Stimulated activated CD4-positive, alpha-beta T cell treated with anti-CD3 and anti-CD28 coated beads, Interleukin-1b, Interleukin-23, amount 100 ng/mL, for 24 hours (primary cell): ENCODE results near the gene ZBTB17.
A peak's percentile ranks its signal among the peaks of the same experiment; 100 is the strongest.
"Not testable (repeated sequence)": the region's sequence is repeated elsewhere in the genome, so short reads cannot be mapped to it uniquely, and the experiment has no call there.

Experiments used
- DNase-seq, 4 experiments: peaks; one replicate each; pipeline ENCODE4 v3.0.0-alpha.2; 2020; ENCODE audit warnings: low read depth in 4 of 4, low spot score in 1 of 4

Gene ZBTB17

GRCh38 chr1:15991427-15992186, 15.7 kb upstream of the ZBTB17 start:
- DNase-seq: no peak

- DNase-seq: no peak
Observed at GRCh38 chr1:15989776-15990175, 13.9 kb upstream of the ZBTB17 start.

- no peak for DNase-seq
Observed at GRCh38 chr1:15988856-15989736, 13.2 kb upstream of the ZBTB17 start.

GRCh38 chr1:15985611-15986297, 9.9 kb upstream of the ZBTB17 start:
- DNase-seq: no peak

GRCh38 chr1:15983275-15983674, 7.4 kb upstream of the ZBTB17 start:
- no peak for DNase-seq

GRCh38 chr1:15981679-15982078, 5.8 kb upstream of the ZBTB17 start:
- DNase-seq: no peak

GRCh38 chr1:15977947-15978346, 2.0 kb upstream of the ZBTB17 start:
- not testable (repeated sequence) for DNase-seq

GRCh38 chr1:15975358-15975804, 520 bp downstream of the ZBTB17 start:
- peak in 2 of 4 experiments; percentile 60 to 65 for DNase-seq

- no peak for DNase-seq
Observed at GRCh38 chr1:15974855-15975254, 1.0 kb downstream of the ZBTB17 start.

GRCh38 chr1:15973772-15974171, 2.1 kb downstream of the ZBTB17 start:
- DNase-seq: no peak

GRCh38 chr1:15972409-15972808, 3.5 kb downstream of the ZBTB17 start:
- DNase-seq: no peak

- no peak for DNase-seq
Observed at GRCh38 chr1:15970911-15971310, 5.0 kb downstream of the ZBTB17 start.

GRCh38 chr1:15969321-15969880, 6.5 kb downstream of the ZBTB17 start:
- no peak for DNase-seq

GRCh38 chr1:15968172-15968571, 7.7 kb downstream of the ZBTB17 start:
- no peak for DNase-seq

GRCh38 chr1:15966956-15967344, 9.0 kb downstream of the ZBTB17 start:
- no peak for DNase-seq

GRCh38 chr1:15966081-15966955, 9.6 kb downstream of the ZBTB17 start:
- peak; percentile 50 to 79 (median 63) for DNase-seq

- no peak for DNase-seq
Observed at GRCh38 chr1:15965228-15965767, 10.6 kb downstream of the ZBTB17 start.

- DNase-seq: no peak
Observed at GRCh38 chr1:15963968-15964648, 11.8 kb downstream of the ZBTB17 start.

GRCh38 chr1:15963363-15963967, 12.4 kb downstream of the ZBTB17 start:
- no peak for DNase-seq
